NCI-H510A (cell line): ENCODE data around the gene TJP1.
"Not testable (repeated sequence)": the region's sequence is repeated elsewhere in the genome, so short reads cannot be mapped to it uniquely, and the experiment has no call there.

Experiments
- DNase-seq: peaks from one replicate; lab custom pipeline; 2025; lab: John Stamatoyannopoulos, UW

Gene TJP1

DNA sequence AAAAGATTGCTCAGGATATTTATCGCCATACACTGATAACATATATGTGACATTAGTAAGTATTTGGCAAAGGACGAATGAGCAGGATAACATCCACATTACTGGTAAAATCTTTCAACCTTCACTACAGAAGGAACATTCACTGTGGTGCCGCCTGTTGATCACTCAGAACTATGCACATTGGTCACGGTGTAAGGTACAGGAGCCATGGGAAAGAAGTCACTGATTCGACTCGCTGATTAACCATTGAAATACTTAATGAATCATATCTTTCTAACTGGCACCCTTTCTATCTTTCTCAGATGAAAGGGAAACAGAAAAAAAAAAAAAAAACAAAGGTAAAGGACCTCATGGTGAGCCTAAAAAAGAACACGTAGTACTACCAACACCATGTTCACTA lies 68.8 kb downstream of the TJP1 start:
- DNase-seq = no peak

DNA sequence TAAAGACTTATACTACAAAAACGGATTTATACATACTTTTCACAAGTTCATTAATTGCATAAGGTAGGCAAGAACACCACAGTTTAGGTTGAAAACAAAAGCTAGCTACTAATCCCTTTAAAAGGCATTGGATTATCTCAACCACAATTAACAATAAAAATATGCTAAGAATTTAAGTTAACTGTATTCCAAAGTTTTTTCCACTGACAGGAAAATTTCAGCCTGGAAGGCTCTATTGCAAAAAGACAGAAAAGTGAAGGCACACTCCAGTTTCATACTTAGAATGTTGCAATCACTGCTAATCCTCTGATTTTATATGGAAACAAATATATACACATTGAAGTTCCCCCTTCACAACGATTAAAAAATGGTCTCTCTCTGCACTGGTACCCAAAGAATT lies 71.5 kb downstream of the TJP1 start:
- DNase-seq = no peak

DNA sequence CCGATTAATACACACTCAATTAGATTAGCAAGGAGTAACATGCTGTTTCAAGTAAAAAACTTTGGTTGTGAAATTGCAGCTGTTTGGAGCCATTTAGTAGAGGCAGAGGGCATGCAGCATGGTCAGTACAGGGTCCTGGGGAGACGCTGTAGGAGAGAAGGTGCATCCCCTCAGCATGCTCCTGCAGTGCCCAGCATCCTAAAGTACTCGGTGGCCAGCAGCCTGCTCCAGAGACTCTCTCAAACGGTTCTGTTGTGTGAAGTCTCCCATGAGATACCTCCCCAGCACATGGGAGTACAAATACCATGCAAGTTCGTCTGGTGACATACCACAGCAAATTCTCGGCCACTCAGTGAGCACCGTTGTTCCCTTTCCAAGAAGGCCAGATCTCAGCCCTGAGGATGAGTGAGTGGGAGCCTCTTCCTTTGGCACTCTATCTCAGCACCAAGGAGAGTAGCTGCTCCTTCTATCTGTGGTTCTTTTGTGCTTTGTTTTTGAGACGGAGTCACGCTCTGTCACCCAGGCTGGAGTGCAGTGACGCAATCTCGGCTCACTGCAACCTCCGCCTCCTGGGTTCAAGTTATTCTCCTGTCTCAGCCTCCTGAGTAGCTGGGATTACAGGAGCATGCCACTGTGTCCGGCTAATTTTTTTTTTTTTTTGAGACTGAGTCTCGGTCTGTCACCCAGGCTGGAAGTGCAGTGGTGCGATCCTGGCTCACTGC lies 72.7 kb downstream of the TJP1 start:
- DNase-seq = no peak

DNA sequence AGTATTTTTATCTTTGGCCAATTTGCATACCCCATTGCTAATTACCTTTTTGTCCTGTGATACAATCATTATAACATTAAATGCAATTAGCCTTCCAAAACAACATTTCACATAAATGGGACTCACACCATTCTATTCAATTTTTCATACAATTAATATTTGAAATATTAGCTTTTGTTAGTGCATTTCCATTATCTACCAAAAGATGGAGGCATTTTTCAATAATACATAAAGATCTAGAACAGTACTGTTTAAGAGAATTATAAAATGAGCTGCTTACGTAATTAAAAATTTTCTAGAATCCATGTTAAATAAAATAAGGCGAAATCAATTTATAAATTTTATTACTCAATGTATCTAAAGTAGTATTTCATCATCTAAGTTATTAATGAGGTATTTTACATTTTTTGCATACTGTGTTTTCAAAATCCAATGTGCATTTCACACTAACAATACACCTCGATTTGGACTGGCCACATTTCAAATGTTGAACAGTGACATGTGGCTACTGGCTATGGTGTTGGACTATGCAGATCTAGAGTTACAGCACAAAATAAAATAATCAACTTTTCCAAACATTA lies 74.3 kb downstream of the TJP1 start:
- DNase-seq = no peak

DNA sequence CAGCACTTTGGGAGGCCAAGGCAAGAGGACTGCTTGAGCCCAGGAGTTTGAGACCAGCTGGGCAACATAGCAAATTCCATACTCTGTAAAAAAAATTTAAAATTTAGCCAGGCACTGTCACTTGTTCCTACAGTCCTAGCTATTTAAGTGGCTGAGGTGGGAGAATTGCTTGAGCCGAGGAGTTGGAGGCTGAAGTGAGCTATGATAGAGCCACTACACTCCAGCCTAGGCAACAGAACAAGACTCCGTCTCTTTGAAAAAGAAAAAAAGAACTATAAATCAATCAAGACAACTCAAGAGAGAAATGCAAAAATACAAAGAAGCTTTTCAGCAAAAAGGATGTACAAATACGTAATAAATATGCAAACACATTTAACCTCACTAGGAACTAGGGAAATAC lies 78.8 kb downstream of the TJP1 start:
- DNase-seq = no peak

GRCh38 chr15:29740692-29741311 lies 81.5 kb downstream of the TJP1 start:
- DNase-seq = no peak

GRCh38 chr15:29736744-29737020 lies 85.6 kb downstream of the TJP1 start:
- DNase-seq = no peak

DNA sequence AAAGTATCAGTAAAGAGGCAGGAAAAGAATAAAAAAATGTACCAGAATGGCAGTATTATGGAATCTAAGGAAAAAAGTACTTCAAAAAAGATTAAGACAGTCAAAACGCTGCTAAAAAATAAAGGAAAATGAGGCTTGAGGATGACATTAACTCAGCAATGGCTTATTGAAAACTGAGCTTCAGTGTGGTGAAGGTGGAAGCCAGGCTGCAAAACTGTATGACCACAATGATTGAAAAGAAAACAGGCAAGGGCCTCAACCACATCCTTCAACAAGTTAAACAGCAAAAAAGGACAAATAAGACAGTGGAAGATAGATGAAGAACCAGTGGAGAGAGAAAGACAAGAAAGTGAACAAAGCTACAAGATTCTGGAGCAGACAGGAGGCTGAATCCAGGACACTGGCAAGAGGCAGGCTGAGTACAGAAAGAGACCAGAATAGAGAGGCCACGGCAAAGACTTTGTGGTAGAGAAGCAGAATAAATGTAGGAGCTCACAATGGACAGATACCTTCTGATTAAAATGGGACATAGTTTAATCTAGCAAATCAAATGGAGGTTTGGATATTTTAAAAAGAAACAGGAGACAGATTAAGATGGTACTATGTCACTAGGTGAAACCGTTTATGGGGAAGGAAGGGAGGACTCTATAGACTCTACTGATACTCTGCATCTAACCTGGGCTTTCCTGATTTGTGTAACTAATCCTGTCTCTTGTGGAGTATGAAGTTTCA lies 86.1 kb downstream of the TJP1 start:
- no peak for DNase-seq

GRCh38 chr15:29734917-29735572 lies 87.2 kb downstream of the TJP1 start:
- DNase-seq = no peak

GRCh38 chr15:29731865-29732264 lies 90.4 kb downstream of the TJP1 start:
- DNase-seq = no peak

GRCh38 chr15:29730471-29730870 lies 91.8 kb downstream of the TJP1 start:
- not testable (repeated sequence) for DNase-seq

GRCh38 chr15:29728418-29728817 lies 93.8 kb downstream of the TJP1 start:
- DNase-seq = no peak

DNA sequence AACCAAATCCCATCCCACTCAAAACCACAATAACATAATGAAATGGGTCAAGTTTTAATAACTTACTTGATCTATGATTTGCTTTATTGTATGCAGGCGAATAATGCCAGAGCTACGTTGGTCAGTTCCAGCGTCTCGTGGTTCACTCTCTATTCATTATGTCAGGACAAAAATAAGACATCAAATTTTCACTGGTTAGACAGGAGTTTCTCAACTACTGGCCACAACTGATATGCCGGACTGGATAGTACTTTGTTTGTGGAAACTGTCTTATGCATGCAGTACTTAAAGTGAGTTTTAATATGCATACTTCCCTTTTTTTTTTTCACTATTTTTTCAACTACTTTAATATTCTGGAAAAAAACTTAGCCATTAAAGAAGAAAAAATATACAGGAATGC lies 94.4 kb downstream of the TJP1 start:
- DNase-seq = no peak

DNA sequence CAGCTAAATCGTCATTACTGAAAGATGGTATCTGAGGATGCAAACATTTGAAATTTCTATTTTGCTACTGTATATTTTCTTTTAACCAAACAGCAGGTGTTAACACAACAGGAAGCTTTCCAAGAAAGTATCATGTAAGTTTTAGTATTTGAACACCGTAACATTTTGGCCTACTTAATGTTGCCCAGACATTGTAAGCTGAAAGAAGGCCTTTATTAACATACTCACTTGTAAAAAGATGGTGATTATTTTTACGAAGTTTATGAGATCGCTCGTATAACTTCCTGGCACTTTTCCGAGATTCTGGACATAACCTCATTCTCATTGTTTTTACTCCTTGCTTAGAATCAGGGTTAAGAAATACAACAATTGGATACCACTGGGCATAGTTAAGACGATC lies 95.7 kb downstream of the TJP1 start:
- no peak for DNase-seq

- no peak for DNase-seq
These were observed 98.2 kb downstream of the TJP1 start for GRCh38 chr15:29724026-29724425.

DNA sequence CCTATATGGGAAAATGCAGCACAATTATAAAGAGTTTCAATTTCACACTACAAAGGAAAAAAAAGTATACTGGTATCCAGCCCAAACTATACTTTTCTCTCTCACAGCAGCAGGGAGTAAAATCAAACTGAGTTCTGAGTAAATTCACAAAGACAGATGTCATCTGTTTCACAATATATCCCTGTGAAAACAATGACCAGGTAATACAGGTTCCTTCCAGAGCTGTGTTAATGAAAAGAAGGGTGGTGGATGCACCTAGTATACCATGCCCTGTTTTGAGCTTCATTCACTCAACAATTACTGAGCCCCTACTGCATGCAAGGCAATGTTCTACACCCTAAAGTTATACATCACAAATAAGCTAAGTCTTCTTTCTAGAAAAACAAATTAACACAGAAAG lies 108.5 kb downstream of the TJP1 start:
- DNase-seq = no peak

- no peak for DNase-seq
These were observed 110.0 kb downstream of the TJP1 start for GRCh38 chr15:29712149-29712885.

DNA sequence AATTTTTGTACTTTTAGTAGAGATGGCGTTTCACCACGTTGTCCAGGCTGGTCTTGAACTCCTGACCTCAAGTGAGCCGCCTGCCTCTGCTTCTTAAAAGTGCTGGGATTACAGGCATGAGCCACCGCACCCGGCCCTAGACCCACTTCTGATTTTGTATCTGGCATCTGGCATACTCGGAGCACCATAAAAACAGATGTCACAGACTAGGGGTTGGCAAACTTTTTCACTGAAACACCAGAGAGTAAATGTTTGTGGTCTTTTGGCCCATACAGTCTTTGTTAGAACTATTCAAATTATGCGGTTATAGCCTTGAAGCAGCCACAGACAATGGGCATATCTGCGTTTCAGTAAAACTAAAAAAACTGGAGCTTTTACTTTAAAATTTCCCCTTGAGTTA lies 110.7 kb downstream of the TJP1 start:
- no peak for DNase-seq

GRCh38 chr15:29708519-29708918 lies 113.7 kb downstream of the TJP1 start:
- no peak for DNase-seq

DNA sequence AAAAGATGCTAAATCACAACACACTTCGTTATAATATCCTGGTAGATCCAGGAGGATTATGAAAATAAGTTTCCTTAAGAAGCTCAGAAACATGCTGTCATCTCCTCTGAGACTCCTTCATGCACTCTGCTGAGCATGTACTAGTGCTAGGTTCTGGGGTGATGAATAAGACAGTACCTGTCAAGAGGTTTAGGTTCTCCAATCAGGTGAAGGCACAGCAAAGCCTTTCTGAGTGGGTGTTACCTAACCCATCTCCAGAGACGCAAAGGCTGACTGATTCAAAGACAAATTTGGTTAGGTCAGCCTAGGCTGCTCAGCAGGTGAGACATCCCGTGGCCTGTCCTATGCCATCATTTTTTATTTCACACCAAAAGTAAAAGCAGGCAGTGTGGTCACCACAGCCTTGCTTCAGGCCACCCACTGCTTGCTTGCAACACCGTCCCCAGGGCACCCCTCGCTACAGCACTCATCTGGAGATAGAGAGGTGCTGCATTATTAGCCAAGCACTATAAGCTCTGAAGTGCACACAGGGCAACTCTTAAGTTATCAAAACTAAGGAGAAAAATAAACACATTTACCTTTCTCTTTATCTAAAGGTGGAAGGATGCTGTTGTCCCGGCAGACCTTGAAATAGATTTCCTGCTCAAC lies 117.2 kb downstream of the TJP1 start:
- no peak for DNase-seq

DNA sequence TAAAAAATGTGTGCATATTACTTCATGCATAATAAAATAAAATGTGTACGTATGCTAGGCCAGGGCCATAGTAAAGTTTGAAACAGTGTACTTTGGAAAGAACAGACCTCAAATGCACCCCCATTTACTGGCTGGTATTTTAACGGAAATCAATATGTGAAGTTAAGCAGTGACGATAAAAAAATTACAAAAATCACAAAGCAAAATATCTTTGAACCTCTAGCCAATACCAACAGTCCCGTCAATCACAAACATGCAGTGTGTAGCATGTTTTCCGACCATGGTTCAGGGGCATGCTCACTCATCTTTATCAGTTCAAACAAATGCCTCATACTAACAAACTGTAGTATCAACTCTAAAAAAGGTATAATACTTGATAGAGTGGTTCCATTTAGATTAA lies 121.1 kb downstream of the TJP1 start:
- DNase-seq = no peak

GRCh38 chr15:29700296-29700695 lies 122.0 kb downstream of the TJP1 start:
- DNase-seq = no peak
